Limb (tissue), 2 donors: ENCODE data around the gene ALG9.
"Not testable (repeated sequence)": the region's sequence is repeated elsewhere in the genome, so short reads cannot be mapped to it uniquely, and the experiment has no call there.

ENCODE experiments used
- DNase-seq, 2 donors: peaks; one replicate each; pipeline ENCODE4 v3.0.0-alpha.2; 2016; ENCODE audit errors: extremely low spot score in 2 of 2

The ALG9 gene

DNA sequence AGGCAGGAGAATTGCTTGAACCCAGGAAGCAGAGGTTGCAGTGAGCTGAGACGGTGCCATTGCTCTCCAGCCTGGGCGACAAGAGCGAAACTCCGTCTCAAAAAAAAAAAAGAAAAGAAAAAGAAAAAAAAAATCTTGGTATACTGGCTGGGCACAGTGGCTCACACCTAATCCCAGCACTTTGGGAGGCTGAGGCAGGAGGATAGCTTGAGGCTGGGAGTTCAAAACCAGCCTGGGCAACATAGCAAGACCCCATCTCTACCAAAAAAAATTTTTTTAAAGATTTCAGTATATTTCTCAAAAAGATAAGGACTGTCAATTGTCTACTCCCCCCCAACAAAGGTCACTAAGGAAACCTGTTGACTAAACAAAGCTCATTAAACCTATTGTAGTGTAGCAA lies 13.7 kb upstream of the ALG9 start:
- not testable (repeated sequence) for DNase-seq

DNA sequence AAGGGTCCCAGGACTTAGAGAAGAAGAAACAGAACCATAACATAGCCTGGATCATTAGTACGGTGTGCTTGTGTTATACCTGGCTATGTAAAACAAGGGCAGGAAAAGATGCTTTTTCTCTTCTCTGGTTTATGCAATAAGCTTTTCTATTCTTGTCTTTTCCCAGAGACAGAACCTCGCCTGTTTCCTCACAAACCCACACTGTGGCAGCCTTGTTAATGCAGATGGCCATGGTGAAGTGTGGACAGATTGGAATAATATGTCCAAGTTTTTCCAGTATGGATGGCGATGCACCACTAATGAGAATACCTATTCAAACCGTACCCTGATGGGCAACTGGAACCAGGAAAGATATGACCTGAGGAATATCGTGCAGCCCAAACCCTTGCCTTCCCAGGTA lies 10.8 kb upstream of the ALG9 start:
- no peak for DNase-seq

GRCh38 chr11:111879637-111879960 lies 8.2 kb upstream of the ALG9 start:
- DNase-seq: no peak

DNA sequence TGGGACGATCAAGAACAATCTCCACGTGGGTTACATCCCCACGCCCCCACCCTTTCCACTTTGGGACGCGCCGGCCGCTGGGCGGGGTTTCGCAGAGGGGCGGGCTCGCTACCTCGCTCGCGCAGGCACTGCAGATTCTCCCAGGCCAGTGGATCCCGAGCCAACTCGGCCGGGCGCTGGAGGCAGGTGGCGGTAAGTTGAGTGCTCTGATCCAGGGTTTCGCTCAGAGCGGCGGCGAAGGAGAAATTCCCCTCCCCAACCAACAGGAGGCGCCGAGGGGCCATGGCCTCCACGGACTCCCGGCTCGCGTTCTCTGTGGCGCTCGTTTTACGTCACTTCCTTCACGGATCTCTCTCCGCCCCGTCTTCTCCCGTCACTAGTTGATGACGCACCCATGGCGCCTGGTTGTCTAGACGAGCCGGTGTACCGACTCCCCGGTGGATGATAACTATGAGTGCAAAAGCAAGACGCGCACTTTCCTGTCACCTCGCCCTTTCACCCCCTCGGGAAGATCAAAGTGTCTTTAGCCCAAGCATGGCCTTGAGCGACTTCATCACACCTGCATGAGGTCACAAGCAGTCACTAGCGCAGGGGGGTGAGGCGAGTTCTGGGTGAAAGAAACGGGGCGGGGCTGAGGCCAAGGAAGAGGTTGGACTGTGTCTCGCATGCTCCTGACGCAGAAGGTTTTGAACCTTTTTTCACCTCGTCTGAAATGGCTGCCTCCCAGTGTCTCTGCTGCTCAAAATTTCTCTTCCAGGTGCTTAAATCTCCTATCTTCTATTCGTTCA lies 7.7 kb upstream of the ALG9 start, which contains the start of the genes CFAP68 and FDXACB1:
TSS of gene CFAP68 (plus strand) at position 693 of the 788 bp plus-strand sequence. CDS start at position 713, 20 bp downstream.
TSS of gene FDXACB1 (minus strand) at position 317 of the 788 bp plus-strand sequence. CDS start at position 284, 33 bp downstream.
- DNase-seq: peak; percentile 97 to 98

DNA sequence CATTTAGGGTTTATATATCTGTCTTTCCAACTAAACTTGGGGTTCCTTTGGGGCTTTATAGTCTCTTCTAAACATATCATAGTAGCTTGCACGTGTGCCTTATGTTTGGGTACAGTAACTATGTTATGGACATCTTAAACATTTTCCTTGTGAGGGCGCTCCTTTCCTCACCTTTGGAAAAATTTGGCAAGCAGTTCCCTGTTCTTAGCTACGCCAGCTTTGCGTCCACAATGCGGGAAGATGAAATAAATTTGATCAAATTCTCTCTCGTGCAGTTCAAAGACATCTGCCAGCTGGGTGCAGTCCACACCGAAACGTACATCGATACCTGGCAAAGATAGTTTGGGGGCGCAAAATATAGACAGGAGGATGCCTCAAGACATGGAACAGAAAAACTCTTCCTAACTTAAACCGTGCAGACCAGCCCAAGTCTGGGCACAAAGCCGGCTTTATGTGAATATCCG lies 7.0 kb upstream of the ALG9 start:
- peak in 1 of 2 donors; percentile 29 for DNase-seq

DNA sequence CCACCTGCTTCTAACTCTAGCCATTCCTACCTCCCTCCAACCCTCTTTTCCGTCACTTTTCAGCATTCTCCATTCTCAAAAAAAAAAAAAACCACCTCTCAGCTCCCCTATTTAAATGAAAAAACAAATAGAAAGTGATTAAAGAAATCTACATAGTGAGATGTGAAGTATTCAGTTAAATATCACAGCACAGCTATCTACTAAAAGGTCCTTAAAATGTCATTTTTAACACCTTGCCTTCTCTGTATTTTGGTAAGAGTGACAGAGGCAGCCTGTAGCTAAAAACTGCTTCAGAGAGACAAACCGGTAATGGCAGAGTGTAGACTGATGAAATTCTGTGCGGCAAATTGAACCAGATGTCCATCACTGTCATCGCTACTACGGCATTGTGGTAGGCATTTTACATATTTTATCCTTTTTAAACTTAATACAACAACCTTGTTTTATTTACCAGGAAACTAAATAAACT lies 346 bp upstream of the ALG9 start:
- DNase-seq: no peak

- no peak for DNase-seq
Measured at GRCh38 chr11:111870522-111870885, 877 bp downstream of the ALG9 start.

- no peak for DNase-seq
Measured at GRCh38 chr11:111870113-111870512, 1.3 kb downstream of the ALG9 start.

- no peak for DNase-seq
Measured at GRCh38 chr11:111860257-111860656, 11.1 kb downstream of the ALG9 start.

DNA sequence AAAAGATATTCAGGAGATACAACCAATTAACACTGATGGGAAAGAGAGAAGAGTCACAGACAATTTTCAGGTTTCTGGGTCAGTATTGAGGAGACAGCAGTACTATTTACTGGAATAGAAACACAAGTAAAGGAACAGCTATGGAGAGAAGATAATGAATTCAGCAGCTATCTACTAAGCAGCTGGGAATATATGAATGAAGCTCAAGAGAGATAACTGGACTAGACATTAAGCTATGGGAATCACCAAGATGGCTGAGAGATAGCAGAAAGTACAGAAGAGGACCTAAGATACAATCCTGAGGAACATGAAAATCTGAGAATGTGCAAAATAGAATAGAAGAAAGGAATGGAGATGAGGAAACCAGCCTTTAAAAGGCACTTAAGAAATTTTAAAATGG lies 15.9 kb downstream of the ALG9 start:
- DNase-seq: no peak

DNA sequence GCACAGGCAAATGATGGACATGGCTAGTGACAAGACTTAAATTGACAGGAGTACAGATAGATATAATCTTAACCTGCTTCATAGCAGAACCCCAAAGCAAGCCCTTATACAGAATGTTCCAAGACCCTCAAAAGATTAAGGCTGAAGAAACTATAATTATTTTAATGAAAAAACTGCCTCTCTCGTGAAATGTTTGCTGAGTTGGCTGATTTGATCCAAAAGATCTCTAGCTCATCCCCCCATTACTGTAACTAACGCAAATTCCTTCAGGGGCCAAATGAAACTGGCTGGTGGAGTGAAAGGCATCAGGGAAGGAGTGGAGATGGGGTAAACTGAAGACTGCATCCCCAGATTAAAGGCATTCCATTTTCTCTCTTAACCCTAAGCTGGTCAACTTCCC lies 19.3 kb downstream of the ALG9 start:
- DNase-seq: no peak

DNA sequence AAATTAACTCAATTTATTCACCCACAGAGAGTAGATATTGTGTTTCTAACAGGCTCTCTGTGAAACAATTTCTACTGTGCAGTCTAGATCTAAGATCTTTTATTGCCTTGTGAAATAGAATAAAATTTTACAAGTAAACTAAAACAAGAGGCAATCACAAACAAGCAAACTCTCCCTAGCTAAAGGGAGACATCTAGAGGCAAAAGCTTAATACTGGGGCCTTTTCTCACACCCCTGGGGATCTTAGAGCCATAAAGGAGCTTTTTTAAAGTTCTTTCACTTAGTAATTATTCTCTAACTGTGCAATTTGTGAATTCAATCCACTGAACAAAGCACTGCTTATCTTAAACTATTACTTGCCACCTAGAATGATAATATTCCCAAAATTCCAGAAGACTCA lies 19.7 kb downstream of the ALG9 start:
- no peak for DNase-seq

DNA sequence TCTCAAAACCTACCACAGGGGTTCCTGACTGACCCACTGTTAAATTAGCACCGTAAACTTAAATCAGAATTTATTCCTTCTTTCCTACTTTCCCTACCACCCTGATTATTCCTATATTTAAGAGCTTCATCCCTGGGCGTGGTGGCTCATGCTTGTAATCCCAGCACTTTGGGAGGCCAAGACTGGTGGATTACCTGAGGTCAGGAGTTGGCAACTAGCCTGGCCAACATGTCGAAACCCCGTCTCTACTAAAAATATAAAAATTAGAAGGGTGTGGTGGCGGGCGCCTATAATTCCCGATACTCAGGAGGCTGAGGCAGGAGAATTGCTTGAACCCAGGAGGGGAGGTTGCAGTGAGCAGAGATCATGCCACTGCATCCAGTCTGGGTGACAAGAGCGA lies 20.3 kb downstream of the ALG9 start:
- DNase-seq: no peak

- DNase-seq: no peak
Measured at GRCh38 chr11:111849631-111850030, 21.8 kb downstream of the ALG9 start.

DNA sequence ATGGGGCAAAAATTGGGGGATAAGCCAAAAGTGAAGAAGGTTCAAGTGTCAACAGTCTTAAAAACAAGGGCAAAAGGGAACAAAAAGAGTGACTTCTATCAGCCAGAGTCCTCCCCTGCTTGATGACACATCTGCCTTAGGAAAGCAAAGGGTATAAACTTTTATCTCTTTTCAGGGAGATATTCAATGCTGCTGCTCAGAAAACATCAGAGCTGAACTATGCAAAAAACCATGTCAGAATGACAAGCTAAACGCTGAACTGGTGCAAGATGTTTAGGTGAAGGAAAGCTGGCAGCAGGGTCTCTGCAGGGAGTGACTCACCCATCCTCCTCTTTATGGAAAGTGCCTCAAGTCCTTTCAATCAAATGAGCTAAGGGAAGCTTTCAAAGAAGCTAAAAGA lies 24.7 kb downstream of the ALG9 start:
- no peak for DNase-seq

GRCh38 chr11:111846063-111846462 lies 25.3 kb downstream of the ALG9 start:
- DNase-seq: no peak

DNA sequence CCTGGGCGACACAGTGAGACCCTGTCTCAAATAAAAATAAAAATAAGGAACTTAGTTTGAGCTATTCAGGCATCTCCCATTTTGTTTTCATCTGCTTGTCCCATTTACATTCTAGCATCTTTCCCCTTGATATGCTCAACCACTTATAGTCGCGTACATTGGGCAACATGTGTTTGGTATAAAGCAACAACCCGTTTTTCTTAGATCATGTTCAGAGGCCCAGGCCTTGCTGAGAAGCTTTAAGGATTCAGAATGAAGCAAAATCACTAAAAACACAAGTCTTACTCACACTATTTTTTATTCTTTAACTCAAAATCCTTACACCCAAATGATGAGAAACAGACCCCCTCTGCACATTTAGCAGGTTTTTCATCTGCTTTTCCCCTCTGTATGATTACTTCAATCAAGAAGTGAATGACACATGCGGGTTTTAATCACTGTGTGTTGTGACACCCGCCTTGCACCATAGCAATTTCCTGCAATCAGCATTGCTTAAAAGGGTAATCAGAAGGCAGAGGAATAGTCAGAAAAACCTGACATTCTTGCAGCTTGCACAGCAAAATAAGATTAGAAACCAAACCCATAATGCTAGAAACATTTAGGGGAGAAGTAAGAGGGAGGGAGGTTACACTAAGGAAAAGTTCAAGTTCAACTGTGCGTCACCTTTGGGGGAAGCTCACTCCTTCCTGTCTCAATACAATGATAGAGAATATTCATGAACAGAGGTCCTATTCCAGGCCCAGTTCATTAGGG lies 25.9 kb downstream of the ALG9 start:
- DNase-seq: no peak

DNA sequence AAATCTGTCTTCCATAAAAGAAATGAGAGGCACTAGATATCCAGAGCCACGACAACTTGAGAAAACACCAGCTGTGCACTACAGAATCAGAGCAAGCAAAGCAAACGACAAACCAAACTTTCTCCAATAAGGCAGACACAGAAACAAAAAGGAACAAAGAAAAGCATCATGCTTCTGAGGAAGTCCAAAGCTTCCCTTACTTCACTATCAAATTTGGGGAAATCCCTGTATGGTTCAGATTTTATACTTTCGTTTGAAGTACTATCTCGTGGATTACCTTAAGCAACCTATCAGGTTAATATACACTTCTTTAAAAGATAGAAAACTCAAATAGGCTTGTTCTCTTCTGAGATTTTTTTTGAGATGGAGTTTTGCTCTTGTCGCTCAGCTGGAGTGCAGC lies 27.7 kb downstream of the ALG9 start:
- DNase-seq: no peak

DNA sequence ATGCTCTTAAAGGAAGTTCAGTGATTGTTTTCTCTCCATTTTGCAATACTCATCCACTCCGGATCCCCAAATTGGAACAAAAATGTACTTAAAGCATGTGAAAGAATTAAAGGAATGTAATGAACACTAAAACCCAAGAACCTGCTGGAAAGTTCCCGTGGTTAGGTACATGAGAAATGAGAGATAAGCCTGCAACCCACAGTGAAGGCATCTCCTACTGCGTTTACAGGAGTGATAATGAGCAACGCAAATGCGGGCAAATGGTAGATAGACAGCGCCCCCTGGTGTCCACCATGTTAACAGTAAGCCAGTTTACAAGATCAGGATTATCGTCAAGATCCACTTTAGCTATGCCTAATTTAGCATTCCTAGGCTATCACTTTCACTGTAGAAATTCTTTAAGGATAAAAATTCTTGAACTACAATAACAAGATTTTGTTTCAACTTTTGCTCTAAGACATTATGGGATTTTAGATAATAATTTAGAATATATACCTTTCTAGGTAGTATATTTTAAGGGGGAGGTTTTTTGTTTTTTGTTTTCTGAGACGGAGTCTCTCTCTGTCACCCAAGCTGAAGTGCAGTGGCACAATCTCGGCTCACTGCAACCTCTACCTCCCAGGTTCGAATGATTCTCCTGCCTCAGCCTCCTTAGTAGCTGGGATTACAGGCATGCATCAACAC lies 29.9 kb downstream of the ALG9 start:
- DNase-seq: peak; percentile 83 to 89

- no peak for DNase-seq
Measured at GRCh38 chr11:111840143-111840542, 31.2 kb downstream of the ALG9 start.

DNA sequence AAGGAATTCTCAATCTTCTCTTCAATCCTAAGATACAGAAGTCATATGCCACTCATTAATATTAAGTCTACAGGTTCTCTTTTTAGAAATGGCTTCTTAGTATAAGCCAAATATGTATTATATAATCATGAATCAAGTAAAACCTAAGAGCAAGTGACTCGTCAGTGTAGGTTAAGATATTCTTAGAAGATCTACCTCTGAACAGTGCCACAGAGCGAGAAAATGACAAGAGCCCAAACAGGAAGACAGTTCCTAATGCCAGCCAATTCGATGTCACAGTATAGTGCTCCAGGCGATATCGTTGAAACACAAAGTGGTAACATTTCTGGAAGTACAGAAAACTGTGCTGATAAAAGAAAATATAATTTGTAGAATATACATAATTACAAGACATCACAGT lies 33.3 kb downstream of the ALG9 start:
- DNase-seq: no peak

DNA sequence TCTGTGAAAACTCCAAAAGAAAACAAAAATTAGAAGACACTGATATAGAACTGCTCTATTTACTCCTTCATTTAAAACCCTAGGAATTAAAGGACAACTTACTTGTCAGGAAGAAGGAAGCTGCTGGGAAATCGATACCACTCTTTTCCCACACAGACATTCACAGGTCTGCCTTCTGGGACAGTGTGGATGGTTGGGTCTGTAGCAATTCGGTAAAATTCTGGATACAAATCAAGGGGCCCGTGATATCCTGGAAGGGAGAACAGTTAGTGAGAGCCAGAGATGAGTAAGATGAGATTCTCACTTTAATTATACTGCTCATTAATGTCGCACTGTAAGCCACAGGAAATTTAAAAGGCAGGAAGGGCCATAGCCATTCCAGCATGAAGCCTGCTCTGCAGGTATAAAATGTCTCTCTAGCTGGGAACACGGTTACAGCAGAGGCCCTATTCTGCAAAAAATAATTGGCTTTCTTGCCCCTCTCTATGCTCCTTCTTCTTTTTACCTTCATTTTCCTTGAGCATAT lies 34.0 kb downstream of the ALG9 start:
- no peak for DNase-seq
